Heart right ventricle (tissue), 16 donors: ENCODE data around the gene ADARB1. TPM values are rescaled to one million over a fixed set of nuclear protein-coding genes. Genes with fewer than 3 reads are reported as not detected.

Experiments used
- ATAC-seq, 8 donors: fragments of 200-7000 bp; cut with Tn5 transposase; one replicate each; pipeline ENCODE4 v1.9.1; 2020; ENCODE audit warnings: mild to moderate bottlenecking in 8 of 8, moderate library complexity in 8 of 8, moderate number of reproducible peaks in 1 of 8
- DNase-seq, 2 donors: peaks; one replicate each; pipeline ENCODE4 v3.0.0-alpha.2; 2020
- H3K27ac ChIP-seq, 10 donors: fragments of 200-600 bp; sonication (generic) in 2 of 10; one replicate each; pipeline versions ENCODE4 v1.5.0 to v1.8.0; 2020 to 2022; ENCODE audit warnings: mild to moderate bottlenecking in 3 of 10
- H3K27me3 ChIP-seq, 7 donors: fragments of 200-600 bp; one replicate each; pipeline ENCODE4 v1.8.0; 2021 to 2022; ENCODE audit warnings: mild to moderate bottlenecking in 2 of 7
- H3K36me3 ChIP-seq, 9 donors: fragments of 200-600 bp; sonication (generic) in 1 of 9; one replicate each; pipeline versions ENCODE4 v1.5.0 to v1.8.0; 2020 to 2022; ENCODE audit warnings: mild to moderate bottlenecking in 2 of 9
- H3K4me1 ChIP-seq, 9 donors: fragments of 200-600 bp; sonication (generic) in 1 of 9; one replicate each; pipeline versions ENCODE4 v1.5.0 to v1.8.0; 2020 to 2022; ENCODE audit warnings: mild to moderate bottlenecking in 4 of 9
- H3K4me3 ChIP-seq, 10 donors: fragments of 200-600 bp; sonication (generic) in 2 of 10; one replicate each; pipeline versions ENCODE4 v1.5.0 to v1.8.0; 2020 to 2022; ENCODE audit warnings: mild to moderate bottlenecking in 7 of 10, moderate library complexity in 2 of 10
- H3K9me3 ChIP-seq, 11 donors: fragments of 200-600 bp in 10 of 11; sonication (generic) in 2 of 11; one replicate each; pipeline versions ENCODE4 v1.5.0 to v1.8.0; 2013 to 2022; ENCODE audit warnings: mild to moderate bottlenecking in 2 of 11, control low read depth in 1 of 11, moderate library complexity in 1 of 11
- CTCF ChIP-seq, 9 donors: fragments of 200-600 bp; sonication (generic) in 2 of 9; IDR thresholded peaks; one replicate each; pipeline versions ENCODE4 v1.5.0 to v1.8.0; 2021 to 2022; ENCODE audit warnings: antibody characterized with exemption in 9 of 9, mild to moderate bottlenecking in 5 of 9, moderate library complexity in 1 of 9
- WGBS, 2 donors: extraction: QIAGEN DNeasy Blood & Tissue Kit; methylation state at CpG; one replicate each; pipeline ENCODE4 v1.1.7; 2013; ENCODE audit warnings: inconsistent platforms in 1 of 2; 5-methylcytosine and 5-hydroxymethylcytosine counted together
- intact Hi-C, 10 donors: fragments of 100-400 bp; cut with DNase I; formaldehyde crosslinking; loops; one replicate each; pipeline versions ENCODE4 v1.11.1 to v1.14.2; 2022
- polyA plus RNA-seq, 2 donors: library from polyadenylated mRNA; stranded (reverse); fragments of 200-250 nt; gene quantifications; one replicate each; pipeline ENCODE4 v1.2.3, GENCODE V29; 2013
- total RNA-seq, 10 donors: library from RNA; stranded (reverse); fragmentation: NEBNext Ultra II Directional in 3 of 10; extraction: Animal tissue kit (Norgen Biotek cat#: 25700) in 3 of 10; gene quantifications; one replicate each; pipeline versions ENCODE4 v1.2.1 to v1.2.4, GENCODE V29; 2021 to 2023
- donor health status: Arrhythmogenic right ventricular cardiomyopathy.
- donor health status: ischemic (EF 13 %, LVEDD 7.1; RV severe dilation, severe dysfunction).
- donor health status: healthy with polysubstance abuse.
- donor health status: DM: no; HTN: yes; CAD: no.
- donor health status: DM: no; HTN: no; CAD: no.
- donor health status: ischemic (EF 25% LVEDD 6.9; RV normal size, moderate dysfunction).
- donor health status: ischemic (EF 25% LVEDD 5.7; RV mildly dilated, moderate dysfunction).
- donor health status: healthy.
- donor health status: DM: yes; HTN: yes; CAD: no.
- donor health status: Ischemic cardiomyopathy.
- donor health status: ischemic (EF 35%, LVEDD 5.7; RV mildly dilated, moderate dysfunction).
- donor health status: nonischemic (EF 11% LVEDD 7.7; RV severe dilation, severe dysfunction).
- donor health status: DM: yes; HTN: yes; CAD: no.
- donor health status: PGD.
- donor health status: ischemic (EF 29% LVEDD 5.4; RV normal size, mild dysfunction).
- donor health status: nonischemic (EF 23%, LVEDD 6.1; RV moderate dilation, normal function).

ADARB1 gene
- total and polyA plus RNA-seq, 12 donors: 7.4 to 21.2 (median 13.5) TPM

DNA sequence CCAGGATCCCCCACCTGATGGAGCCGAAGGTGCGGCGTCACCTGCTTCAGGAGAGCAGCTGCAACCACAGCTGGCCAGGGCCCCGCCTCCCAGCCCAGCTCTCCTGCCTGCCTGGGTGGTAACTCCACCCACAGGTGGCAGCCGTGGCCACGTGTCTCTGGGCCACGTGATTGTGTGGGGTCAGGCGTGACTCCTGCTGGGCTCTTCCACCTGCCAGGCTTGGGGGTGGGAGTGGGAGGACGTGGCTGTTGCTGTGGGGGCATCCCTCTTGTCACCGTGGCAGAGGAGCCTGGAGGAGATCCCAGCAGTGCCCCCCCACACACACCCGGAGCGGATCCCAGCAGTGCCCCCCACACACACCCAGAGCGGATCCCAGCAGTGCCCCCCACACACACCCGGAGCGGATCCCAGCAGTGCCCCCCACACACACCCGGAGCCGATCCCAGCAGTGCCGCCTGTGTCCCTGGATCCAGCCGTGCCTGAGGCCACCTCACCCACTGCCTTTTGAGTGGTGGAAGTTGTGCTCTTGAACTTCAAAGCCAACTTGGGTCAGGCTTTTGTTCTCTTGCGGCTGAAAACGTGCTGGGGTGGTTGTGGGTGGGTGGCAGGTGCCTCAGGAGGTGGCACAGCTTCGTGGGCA lies 181.1 kb downstream of the ADARB1 start:
- Histone ChIP-seq H3K9me3 (peaks cover 0 to 3% (median 0%) of the 10 kb centered on the region in 11 donors), H3K27me3 (peaks cover 0 to 44% (median 30%) of the 10 kb centered on the region in 7 donors), H3K4me1 (peaks cover 0 to 14% (median 7%) of the 10 kb centered on the region in 9 donors), H3K4me3 (no peak overlapping the region), H3K27ac (no peak overlapping the region), H3K36me3 (no peaks in the 10 kb centered on the region)
- DNase-seq (no peak), ATAC-seq (no peak)
- 87% methylated on average over 22 of the region's 22 CpGs for WGBS, 2 donors
- intact Hi-C loops: loop anchor here in 1 of 10 donors (5.0 kb wide), 1 partner anchor 443 kb away; no protein-coding TSS in a partner anchor
- no peak for TF ChIP-seq CTCF (IDR thresholded peaks at IDR 0.05)

DNA sequence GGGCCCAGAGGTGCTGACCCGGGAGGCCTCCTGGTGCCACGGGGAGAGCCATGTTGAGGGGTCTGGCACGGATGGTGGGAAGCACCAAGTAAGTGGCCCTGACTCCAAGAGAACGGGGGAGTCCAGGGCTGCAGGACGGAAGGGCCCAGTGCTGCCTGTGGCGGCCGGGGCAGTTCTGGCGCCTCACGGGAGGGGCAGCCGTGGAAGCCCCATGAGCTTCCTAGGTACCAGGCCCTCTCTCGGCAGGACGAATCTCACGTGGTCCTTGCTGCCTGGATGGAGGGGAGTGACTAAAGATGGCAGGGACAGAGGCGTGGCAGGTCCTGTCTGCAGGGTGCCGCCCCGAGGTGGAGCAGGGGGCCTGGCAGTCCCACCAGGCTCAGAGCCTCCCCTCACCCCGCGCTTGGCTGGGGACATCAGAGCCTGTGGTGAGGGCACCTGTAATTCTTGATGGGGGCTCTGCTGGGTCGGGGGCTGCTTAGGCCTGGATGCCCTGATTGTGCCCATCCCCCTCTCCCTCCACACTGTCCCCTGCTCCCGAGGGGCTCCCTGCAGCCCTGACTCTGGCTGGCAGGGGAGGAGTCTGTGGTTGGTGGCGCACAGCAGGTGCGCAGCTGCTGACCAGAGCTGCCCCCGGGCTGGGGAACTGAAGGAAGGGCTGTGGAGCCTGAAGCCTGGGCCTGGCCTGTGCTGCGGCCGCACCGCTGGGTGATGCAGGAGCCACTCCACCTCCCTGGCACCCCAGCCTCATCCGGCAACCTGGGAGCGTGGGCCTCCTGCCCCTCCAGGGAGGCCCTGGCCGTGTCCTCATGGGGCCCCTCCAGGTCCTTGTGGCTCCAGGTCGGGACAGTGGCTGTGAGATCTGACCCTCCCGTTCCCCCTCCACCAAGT lies 181.9 kb downstream of the ADARB1 start:
- DNase-seq (no peak), ATAC-seq (peak in 3 of 8 donors; percentile 7 to 9 (median 9))
- intact Hi-C loops: loop anchor here in 1 of 10 donors (5.0 kb wide), 1 partner anchor 444 kb away; no protein-coding TSS in a partner anchor
- H3K36me3 ChIP-seq: no peaks in the 10 kb centered on the region
- TF ChIP-seq CTCF (IDR thresholded peaks at IDR 0.05): no peak
- no peaks in the 10 kb centered on the region for H3K9me3 ChIP-seq
- peaks cover 0 to 14% (median 7%) of the 10 kb centered on the region in 9 donors for H3K4me1 ChIP-seq
- 82 to 86% methylated on average over 31 of the region's 31 CpGs for WGBS, 2 donors
- no peak overlapping the region for H3K4me3 ChIP-seq
- no peak overlapping the region for H3K27ac ChIP-seq
- H3K27me3 ChIP-seq: peaks cover 0 to 44% (median 30%) of the 10 kb centered on the region in 7 donors

DNA sequence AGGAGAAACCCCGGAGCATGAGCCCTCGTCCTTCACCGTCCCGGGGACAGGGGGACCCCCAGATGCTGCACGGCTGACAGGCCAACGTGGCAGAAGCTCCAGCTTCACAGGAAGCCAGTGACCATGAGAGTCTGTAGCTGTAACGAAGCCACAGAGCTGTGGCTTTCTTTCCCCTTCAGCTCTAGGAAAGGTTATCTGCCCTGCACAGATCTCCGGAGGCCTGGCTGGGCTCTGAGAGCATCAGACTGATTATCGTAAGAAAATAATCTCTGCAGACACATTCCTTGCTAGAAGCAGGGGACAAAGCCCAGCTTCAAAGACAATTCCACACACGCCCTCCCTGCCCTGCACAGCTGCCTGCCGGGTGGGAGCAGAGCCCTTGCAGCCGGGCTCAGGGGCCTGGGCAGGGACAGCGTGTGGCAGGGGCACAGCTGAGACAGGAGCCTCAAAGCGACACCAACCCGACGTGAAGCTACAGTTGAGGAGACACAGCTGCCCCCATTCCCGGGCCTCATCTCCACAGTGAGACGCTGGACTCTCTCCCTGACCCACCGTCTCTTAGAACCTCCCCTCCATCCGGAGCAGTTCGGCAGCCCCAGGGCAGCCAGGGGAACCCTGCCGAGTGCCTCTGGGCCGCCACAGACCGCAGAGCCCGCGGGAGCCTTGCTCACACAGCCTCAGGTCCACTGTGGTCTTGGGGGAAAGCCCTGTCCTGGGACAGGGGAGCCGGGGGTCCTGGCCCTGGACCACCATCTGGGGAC lies 182.7 kb downstream of the ADARB1 start:
- Histone ChIP-seq H3K4me3 (no peak overlapping the region), H3K27me3 (peaks cover 0 to 44% (median 30%) of the 10 kb centered on the region in 7 donors), H3K9me3 (no peaks in the 10 kb centered on the region), H3K36me3 (peaks cover 0 to 6% (median 0%) of the 10 kb centered on the region in 9 donors), H3K4me1 (peaks cover 0 to 14% (median 7%) of the 10 kb centered on the region in 9 donors), H3K27ac (no peak overlapping the region)
- no peak for DNase-seq
- WGBS, 2 donors: 31 to 33% methylated on average over 27 of the region's 27 CpGs
- ATAC-seq: peak in 5 of 8 donors; percentile 6 to 35 (median 21)
- intact Hi-C loops: loop anchor here in 1 of 10 donors (5.0 kb wide), 1 partner anchor 445 kb away; no protein-coding TSS in a partner anchor
- TF ChIP-seq CTCF (IDR thresholded peaks at IDR 0.05): no peak
